Prostate gland (tissue), 2 donors: ENCODE measurements around the gene CCER1.

ENCODE experiments used
- POLR2A ChIP-seq: fragments of 450-650 bp; IDR thresholded peaks from one replicate; pipeline ENCODE4 v1.6.1; 2016; ENCODE audit warnings: antibody characterized with exemption, mild to moderate bottlenecking
- POLR2AphosphoS5 ChIP-seq: sonication (generic); formaldehyde crosslinking; IDR thresholded peaks from one replicate; pipeline ENCODE4 v1.6.1; 2017; ENCODE audit warnings: antibody characterized with exemption
- TF ChIP-seq, protein P1 (sequence below), 4 experiments: fragments of 200-600 bp in 2 of 4; fragments of 450-650 bp in 2 of 4; sonication (generic) in 2 of 4; IDR thresholded peaks; 1 replicate in 3 of 4; 2 replicates in 1 of 4; pipeline ENCODE4 v1.5.1; 2016 to 2019; ENCODE audit warnings: antibody characterized with exemption in 4 of 4, mild to moderate bottlenecking in 2 of 4, moderate library complexity in 2 of 4

DNA sequence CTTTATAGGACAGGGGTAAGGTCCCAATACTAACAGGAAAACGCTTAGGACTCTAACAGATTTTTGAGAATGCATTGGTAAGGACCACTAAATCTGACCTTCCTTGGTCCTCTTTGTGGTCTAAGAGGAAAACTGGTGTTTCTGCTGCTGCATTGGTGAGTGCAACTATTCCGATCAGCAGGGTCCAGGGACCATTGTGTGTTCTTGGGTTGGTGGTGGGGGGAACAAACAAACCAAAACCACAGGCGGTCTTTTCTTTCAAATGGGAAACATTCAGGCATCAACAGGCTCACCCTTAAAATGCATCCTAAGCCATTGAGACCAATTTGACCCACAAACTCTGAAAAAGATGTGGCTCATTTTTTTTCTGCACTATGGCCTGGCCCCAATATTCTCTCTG, 29.1 kb upstream of the CCER1 start:
- TF ChIP-seq, protein P1, sequence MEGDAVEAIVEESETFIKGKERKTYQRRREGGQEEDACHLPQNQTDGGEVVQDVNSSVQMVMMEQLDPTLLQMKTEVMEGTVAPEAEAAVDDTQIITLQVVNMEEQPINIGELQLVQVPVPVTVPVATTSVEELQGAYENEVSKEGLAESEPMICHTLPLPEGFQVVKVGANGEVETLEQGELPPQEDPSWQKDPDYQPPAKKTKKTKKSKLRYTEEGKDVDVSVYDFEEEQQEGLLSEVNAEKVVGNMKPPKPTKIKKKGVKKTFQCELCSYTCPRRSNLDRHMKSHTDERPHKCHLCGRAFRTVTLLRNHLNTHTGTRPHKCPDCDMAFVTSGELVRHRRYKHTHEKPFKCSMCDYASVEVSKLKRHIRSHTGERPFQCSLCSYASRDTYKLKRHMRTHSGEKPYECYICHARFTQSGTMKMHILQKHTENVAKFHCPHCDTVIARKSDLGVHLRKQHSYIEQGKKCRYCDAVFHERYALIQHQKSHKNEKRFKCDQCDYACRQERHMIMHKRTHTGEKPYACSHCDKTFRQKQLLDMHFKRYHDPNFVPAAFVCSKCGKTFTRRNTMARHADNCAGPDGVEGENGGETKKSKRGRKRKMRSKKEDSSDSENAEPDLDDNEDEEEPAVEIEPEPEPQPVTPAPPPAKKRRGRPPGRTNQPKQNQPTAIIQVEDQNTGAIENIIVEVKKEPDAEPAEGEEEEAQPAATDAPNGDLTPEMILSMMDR (IDR thresholded peaks at IDR 0.05): no peak
- TF ChIP-seq POLR2A (no peak), POLR2AphosphoS5 (no peak)
